Lower leg skin (tissue), 3 donors: ENCODE data around the gene ZDHHC22.

Source experiments
- POLR2A ChIP-seq, 2 donors: fragments of 450-650 bp; IDR thresholded peaks; one replicate each; pipeline ENCODE4 v1.6.1; 2016 to 2017; ENCODE audit warnings: antibody characterized with exemption in 2 of 2, mild to moderate bottlenecking in 1 of 2, moderate library complexity in 1 of 2
- TF ChIP-seq, protein P1 (sequence below), 3 donors: fragments of 450-650 bp; IDR thresholded peaks; one replicate each; pipeline ENCODE4 v1.5.1; 2016; ENCODE audit warnings: antibody characterized with exemption in 3 of 3, mild to moderate bottlenecking in 3 of 3, moderate library complexity in 2 of 3

DNA sequence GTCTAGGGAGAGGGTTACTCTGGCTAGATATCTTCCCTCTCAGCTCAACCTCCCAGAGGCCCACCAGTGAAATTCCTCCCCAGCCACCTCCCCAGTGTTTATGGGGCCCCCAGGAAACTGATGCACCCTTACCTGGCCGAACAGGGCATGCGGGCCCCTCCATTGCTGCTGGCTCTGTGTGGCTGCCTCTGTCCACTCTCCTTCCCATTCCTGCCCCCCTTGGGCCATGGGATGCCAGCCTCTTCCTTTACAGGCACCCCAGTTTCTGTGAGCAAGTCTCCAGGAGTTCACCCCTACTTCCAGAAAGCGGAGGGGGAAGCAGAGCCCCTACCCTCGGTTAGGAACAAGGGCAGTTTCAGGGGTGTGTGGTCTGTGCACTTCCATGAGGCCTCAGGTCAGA lies 19.4 kb upstream of the ZDHHC22 start:
- TF ChIP-seq, protein P1, sequence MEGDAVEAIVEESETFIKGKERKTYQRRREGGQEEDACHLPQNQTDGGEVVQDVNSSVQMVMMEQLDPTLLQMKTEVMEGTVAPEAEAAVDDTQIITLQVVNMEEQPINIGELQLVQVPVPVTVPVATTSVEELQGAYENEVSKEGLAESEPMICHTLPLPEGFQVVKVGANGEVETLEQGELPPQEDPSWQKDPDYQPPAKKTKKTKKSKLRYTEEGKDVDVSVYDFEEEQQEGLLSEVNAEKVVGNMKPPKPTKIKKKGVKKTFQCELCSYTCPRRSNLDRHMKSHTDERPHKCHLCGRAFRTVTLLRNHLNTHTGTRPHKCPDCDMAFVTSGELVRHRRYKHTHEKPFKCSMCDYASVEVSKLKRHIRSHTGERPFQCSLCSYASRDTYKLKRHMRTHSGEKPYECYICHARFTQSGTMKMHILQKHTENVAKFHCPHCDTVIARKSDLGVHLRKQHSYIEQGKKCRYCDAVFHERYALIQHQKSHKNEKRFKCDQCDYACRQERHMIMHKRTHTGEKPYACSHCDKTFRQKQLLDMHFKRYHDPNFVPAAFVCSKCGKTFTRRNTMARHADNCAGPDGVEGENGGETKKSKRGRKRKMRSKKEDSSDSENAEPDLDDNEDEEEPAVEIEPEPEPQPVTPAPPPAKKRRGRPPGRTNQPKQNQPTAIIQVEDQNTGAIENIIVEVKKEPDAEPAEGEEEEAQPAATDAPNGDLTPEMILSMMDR (IDR thresholded peaks at IDR 0.05) = no peak
- TF ChIP-seq POLR2A (IDR thresholded peaks at IDR 0.05) = no peak
